Right atrium auricular region (tissue), 2 donors: ENCODE data around the gene WDR62. TPM values are rescaled to one million over a fixed set of nuclear protein-coding genes. Genes with fewer than 3 reads are reported as not detected.

ENCODE experiments used
- DNase-seq: peaks from one replicate; pipeline ENCODE4 v3.0.0-alpha.2; 2019; ENCODE audit warnings: low spot score
- H3K27ac ChIP-seq, 2 donors: fragments of 200-600 bp; sonication (generic); 1 replicate in 1 of 2; 2 replicates in 1 of 2; pipeline ENCODE4 v1.5.1; 2016 to 2019
- H3K27me3 ChIP-seq, 2 donors: fragments of 200-600 bp; sonication (generic); one replicate each; pipeline versions ENCODE4 v1.5.1 to v1.6.0; 2017 to 2019
- H3K36me3 ChIP-seq: fragments of 200-600 bp; sonication (generic); one replicate; pipeline ENCODE4 v1.5.1; 2016
- H3K4me1 ChIP-seq, 2 donors: fragments of 200-600 bp; sonication (generic); one replicate each; pipeline versions ENCODE4 v1.5.1 to v1.6.0; 2017 to 2019
- H3K4me3 ChIP-seq, 2 donors: fragments of 200-600 bp; sonication (generic); 1 replicate in 1 of 2; 2 replicates in 1 of 2; pipeline ENCODE4 v1.5.1; 2017 to 2019; ENCODE audit warnings: mild to moderate bottlenecking in 1 of 2, moderate library complexity in 1 of 2
- H3K9me3 ChIP-seq, 2 donors: fragments of 200-600 bp; sonication (generic); one replicate each; pipeline ENCODE4 v1.5.1; 2019
- total RNA-seq, 2 donors: library from RNA; depleted of rRNA; stranded (reverse); fragments of >200 nt; gene quantifications; one replicate each; pipeline ENCODE4 v1.1.0, GENCODE V29; 2016
- TF ChIP-seq, protein P1 (sequence below), 2 donors: fragments of 200-600 bp; sonication (generic); IDR thresholded peaks; one replicate each; pipeline ENCODE4 v1.5.1; 2019; ENCODE audit warnings: antibody characterized with exemption in 2 of 2

Gene WDR62
- total RNA-seq, 2 donors from 2014 or later: 0.75 to 10.6 TPM

DNA sequence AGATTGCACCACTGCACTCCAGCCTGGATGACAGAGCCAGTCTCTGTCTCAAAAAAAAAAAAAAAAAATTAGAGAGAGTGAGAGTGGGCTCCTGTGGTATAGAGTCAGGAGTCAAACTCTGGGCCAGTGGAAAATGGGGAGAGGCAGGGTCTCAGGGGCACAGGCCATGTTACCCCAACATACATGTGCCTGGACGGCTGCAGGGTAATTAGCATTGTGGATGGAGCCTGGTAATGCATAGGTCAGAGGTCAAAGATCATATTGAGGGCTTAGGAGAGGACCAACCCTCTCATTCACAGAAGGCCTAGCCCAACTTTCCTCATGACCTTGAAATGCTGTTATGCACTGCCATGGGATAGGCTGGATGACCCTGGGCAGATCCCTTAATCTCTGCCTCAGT is 29.2 kb upstream of the WDR62 start:
- no peaks in the 10 kb centered on the region for H3K27me3 ChIP-seq
- no peaks in the 10 kb centered on the region for H3K36me3 ChIP-seq
- no peaks in the 10 kb centered on the region for H3K4me1 ChIP-seq
- H3K27ac ChIP-seq: no peak overlapping the region
- no peaks in the 10 kb centered on the region for H3K9me3 ChIP-seq
- DNase-seq: no peak
- H3K4me3 ChIP-seq: no peak overlapping the region
- TF ChIP-seq, protein P1, sequence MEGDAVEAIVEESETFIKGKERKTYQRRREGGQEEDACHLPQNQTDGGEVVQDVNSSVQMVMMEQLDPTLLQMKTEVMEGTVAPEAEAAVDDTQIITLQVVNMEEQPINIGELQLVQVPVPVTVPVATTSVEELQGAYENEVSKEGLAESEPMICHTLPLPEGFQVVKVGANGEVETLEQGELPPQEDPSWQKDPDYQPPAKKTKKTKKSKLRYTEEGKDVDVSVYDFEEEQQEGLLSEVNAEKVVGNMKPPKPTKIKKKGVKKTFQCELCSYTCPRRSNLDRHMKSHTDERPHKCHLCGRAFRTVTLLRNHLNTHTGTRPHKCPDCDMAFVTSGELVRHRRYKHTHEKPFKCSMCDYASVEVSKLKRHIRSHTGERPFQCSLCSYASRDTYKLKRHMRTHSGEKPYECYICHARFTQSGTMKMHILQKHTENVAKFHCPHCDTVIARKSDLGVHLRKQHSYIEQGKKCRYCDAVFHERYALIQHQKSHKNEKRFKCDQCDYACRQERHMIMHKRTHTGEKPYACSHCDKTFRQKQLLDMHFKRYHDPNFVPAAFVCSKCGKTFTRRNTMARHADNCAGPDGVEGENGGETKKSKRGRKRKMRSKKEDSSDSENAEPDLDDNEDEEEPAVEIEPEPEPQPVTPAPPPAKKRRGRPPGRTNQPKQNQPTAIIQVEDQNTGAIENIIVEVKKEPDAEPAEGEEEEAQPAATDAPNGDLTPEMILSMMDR (IDR thresholded peaks at IDR 0.05): no peak

DNA sequence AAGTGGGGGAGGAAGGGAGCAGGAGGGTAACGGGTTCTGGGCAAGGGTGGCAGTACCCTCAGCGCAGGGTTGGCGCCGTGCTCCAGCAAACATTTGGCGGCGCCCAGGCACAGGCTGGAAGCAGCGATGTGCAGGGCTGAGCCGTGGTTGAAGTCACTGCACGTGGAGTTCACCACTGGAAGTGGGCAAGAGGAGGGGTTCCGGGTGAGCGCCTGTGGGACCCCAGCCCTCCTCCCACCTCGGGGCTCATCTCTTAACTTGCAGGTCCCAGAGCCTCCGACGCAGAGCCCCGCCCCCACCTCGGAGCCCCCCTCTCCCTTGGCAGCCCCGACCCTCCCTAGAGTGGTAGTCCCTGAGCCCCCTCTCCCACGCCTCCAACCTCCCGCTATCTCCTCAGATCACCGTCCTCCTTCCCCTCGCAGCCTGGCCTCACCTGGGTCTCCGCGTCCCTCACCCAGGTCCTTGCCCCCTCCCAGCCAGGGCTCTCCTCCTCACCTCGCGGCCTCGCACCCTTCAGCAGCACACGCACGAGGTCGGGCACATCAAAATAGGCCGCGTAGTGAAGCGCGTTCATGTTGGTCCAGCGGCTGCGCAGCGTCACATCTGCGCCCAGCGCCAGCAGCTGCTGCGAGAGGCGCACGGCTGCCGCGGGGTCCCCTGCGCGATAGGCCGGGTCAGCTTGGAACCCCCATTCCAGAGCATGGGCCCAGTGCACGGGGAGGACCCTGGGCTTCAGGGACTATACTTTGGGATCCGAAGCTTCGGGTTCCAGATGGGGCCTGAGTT is 28.4 kb upstream of the WDR62 start:
- Histone ChIP-seq H3K9me3 (no peaks in the 10 kb centered on the region), H3K4me1 (no peaks in the 10 kb centered on the region), H3K4me3 (no peak overlapping the region), H3K36me3 (no peaks in the 10 kb centered on the region), H3K27ac (no peak overlapping the region), H3K27me3 (no peaks in the 10 kb centered on the region)
- DNase-seq: no peak
- TF ChIP-seq, protein P1 (IDR thresholded peaks at IDR 0.05): no peak

DNA sequence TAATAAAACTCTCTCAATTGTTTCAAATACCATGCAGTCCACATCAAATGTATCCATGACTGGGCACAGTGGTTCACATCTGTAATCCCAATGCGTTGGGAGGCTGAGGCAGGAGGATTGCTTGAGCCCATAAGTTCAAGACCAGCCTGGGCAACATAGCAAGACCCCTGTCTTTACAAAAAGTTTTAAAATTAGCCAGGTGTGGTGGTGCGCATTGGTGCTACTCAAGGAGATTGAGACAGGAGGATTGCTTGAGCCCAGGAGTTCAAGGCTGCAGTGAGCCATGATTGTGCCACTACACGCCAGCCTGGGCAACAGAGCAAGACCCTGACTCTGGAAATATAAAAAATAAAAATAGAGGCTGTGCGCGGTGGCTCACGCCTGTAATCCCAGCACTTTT is 27.0 kb upstream of the WDR62 start:
- Histone ChIP-seq H3K27me3 (no peaks in the 10 kb centered on the region), H3K27ac (no peak overlapping the region), H3K4me3 (no peak overlapping the region), H3K9me3 (no peaks in the 10 kb centered on the region), H3K4me1 (peaks cover 0 to 8% of the 10 kb centered on the region in 2 donors), H3K36me3 (no peaks in the 10 kb centered on the region)
- no peak for DNase-seq
- TF ChIP-seq, protein P1 (IDR thresholded peaks at IDR 0.05): no peak

DNA sequence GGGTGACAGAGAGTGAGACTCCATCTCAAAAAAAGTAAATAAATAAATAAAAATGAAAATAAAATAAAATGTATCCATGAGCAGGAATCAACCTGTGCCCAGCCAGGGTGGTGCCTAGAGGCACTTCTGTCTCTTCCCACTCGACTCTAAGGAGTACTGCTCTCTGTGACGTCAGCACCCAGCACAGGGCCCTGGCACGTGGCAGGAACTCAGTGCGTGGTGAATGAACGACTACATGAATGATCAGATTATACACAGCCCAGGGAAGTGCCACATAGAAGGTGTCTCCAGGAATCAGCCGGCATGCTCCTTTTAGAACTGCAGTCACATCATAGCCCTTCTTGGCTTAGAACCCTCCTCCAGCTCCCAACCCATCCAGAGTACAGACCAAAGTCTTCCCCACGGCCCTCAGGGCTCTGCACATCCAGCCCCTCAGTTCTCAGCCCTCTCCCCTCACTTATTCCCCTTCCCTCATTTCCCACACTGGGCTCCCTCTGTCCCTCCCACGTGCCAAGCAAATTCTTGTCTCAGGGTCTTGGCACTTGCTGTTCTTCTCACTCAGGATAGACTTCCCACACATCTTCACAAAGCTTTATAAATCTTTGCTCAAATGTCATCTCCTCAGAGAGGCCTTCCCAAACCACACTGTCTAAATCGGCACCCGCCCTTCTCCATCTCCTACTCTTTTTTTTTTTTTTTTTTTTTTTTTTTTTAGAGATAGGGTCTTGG is 26.2 kb upstream of the WDR62 start:
- Histone ChIP-seq H3K4me3 (no peak overlapping the region), H3K27me3 (no peaks in the 10 kb centered on the region), H3K9me3 (no peaks in the 10 kb centered on the region), H3K27ac (no peak overlapping the region), H3K36me3 (no peaks in the 10 kb centered on the region), H3K4me1 (peaks cover 0 to 15% of the 10 kb centered on the region in 2 donors)
- DNase-seq: no peak
- TF ChIP-seq, protein P1 (IDR thresholded peaks at IDR 0.05): no peak

DNA sequence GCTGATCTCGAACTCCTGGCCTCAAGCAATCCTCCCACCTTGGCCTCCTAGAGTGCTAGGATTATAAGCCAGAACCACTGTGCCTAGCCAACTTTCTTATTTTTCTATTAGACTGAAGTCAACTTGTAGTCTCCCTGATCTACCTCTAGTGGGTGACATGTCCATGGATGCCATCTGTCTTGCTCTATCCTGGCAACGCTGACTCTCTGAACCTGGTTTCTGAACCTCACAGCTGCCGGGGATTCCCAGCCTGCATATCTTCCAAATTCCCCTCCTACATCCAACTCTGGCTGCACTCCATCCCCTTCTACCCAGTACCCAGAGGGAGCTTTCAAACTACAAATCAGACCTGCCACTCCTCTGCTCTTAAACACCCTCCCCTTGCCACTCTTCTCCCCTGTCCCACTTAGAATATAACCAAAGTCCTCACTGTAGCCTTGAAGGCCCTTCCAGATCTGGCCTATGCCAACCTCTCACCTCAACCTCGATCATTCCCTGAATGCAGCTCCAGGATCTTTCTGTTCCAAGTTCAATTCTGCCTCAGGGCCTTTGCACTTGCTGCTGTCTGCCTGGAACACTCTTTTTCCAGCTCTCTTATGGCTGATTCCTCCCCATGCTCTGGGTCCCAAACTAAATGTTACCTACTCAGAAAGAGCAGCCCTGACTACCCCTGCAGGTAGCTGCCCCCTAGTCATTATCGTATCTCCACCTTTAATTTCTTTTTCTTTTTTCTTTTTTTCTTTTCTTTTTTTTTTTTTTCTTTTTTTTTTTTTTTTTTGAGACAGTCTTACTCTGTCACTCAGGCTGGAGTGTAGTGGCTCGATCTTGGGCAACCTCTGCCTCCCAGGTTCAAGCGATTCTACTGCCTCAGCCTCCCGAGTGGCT is 24.2 kb upstream of the WDR62 start:
- Histone ChIP-seq H3K27ac (no peak overlapping the region), H3K9me3 (no peaks in the 10 kb centered on the region), H3K36me3 (no peaks in the 10 kb centered on the region), H3K4me1 (peaks cover 0 to 15% of the 10 kb centered on the region in 2 donors), H3K27me3 (no peaks in the 10 kb centered on the region), H3K4me3 (no peak overlapping the region)
- DNase-seq: no peak
- TF ChIP-seq, protein P1 (IDR thresholded peaks at IDR 0.05): no peak
